AG04450 (cell line): Measurements from ENCODE around the gene STK32A. TPM values are rescaled to one million over a fixed set of nuclear protein-coding genes. Genes with fewer than 3 reads are reported as not detected.
A peak's percentile ranks its signal among the peaks of the same experiment; 100 is the strongest.

Experiments
- CTCF ChIA-PET: fragments of 300-600, 350-600 bp; formaldehyde crosslinking; extraction: SDS; loops from one replicate; lab custom pipeline; 2022; ENCODE audit warnings: antibody characterized with exemption, inconsistent platforms; lab: Charles Lee
- POLR2A ChIA-PET: fragments of 350-600 bp; formaldehyde crosslinking; extraction: SDS; loops from one replicate; lab custom pipeline; 2021; ENCODE audit warnings: antibody characterized with exemption, inconsistent platforms; lab: Yijun Ruan, JAX
- DNase-seq: peaks from one replicate; pipeline ENCODE4 v3.0.0-alpha.2; 2011; ENCODE audit warnings: low read depth, low spot score
- H3K27ac ChIP-seq: one replicate; pipeline ENCODE4 v1.5.1; 2012; ENCODE audit warnings: low read depth, low read length, control low read depth
- H3K27me3 ChIP-seq: one replicate; pipeline ENCODE4 v1.6.0; 2012; ENCODE audit warnings: low read length; ENCODE audit not compliant: control insufficient read depth, insufficient read depth
- H3K4me3 ChIP-seq: 2 replicates; pipeline ENCODE4 v1.5.1; 2011; ENCODE audit warnings: mild to moderate bottlenecking, low read depth, low read length, control low read depth
- H3K9me3 ChIP-seq: 2 replicates; pipeline ENCODE4 v1.5.1; 2012; ENCODE audit warnings: low read length; ENCODE audit not compliant: control insufficient read depth, insufficient read depth
- polyA plus RNA-seq: library from polyadenylated mRNA; depleted of rRNA; stranded (reverse); fragments of >200 nt; gene quantifications from 2 replicates; pipeline ENCODE4 v1.2.3, GENCODE V29; 2011
- TF ChIP-seq, protein P1 (sequence below): IDR thresholded peaks from 2 replicates; pipeline ENCODE4 v1.5.1; 2011; ENCODE audit warnings: low read depth, low read length, control low read depth, inconsistent platforms

STK32A gene
- polyA plus RNA-seq, 1 experiment: 0.20 TPM

DNA sequence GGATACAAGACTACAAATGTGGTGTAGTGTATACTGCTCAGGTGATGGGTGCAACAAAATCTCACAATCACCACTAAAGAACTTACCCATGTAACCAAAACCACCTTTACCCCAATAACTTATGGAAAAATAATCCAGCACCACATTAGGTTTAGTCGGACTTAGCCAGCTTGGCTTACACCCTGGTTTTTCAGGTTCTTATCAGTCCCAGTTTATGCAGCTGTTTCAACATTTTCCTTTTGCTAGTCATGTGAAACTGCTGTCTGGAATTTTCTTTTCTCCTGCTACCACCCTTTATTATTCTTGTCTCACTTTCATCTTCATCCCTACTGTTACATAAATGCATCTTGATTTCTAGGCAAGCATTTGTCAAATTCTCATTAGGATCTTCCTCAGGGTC lies 51.5 kb downstream of the STK32A start:
- ChIA-PET CTCF (no interaction called here), POLR2A (no interaction called here)
- DNase-seq: no peak
- TF ChIP-seq, protein P1, sequence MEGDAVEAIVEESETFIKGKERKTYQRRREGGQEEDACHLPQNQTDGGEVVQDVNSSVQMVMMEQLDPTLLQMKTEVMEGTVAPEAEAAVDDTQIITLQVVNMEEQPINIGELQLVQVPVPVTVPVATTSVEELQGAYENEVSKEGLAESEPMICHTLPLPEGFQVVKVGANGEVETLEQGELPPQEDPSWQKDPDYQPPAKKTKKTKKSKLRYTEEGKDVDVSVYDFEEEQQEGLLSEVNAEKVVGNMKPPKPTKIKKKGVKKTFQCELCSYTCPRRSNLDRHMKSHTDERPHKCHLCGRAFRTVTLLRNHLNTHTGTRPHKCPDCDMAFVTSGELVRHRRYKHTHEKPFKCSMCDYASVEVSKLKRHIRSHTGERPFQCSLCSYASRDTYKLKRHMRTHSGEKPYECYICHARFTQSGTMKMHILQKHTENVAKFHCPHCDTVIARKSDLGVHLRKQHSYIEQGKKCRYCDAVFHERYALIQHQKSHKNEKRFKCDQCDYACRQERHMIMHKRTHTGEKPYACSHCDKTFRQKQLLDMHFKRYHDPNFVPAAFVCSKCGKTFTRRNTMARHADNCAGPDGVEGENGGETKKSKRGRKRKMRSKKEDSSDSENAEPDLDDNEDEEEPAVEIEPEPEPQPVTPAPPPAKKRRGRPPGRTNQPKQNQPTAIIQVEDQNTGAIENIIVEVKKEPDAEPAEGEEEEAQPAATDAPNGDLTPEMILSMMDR: no peak
- Histone ChIP-seq H3K27ac (no peak overlapping the region), H3K27me3 (peaks cover 2% of the 10 kb centered on the region), H3K9me3 (no peaks in the 10 kb centered on the region), H3K4me3 (no peak overlapping the region)

DNA sequence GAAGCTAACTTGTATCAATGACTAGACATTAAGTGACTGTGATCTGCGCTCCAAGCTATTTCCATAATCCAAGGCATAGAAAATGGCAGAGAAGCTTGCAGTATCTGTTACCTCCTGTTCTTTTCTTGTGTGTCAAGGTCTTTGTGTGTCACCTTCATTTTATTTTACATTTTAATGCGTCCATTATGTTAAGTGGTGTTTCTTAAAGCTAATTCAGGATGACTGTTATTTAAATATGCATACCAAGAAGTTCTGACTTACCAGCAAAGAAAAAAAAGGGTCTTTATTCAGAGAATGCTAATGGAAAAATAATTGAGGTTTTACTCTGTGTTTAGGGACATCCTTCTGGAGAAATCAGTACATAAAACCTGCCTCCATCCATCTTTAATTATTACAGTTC lies 52.3 kb downstream of the STK32A start:
- Histone ChIP-seq H3K4me3 (no peak overlapping the region), H3K9me3 (no peaks in the 10 kb centered on the region), H3K27me3 (peaks cover 2% of the 10 kb centered on the region), H3K27ac (no peak overlapping the region)
- TF ChIP-seq, protein P1: no peak
- DNase-seq: no peak
- ChIA-PET CTCF (interaction anchor here (0.9 kb wide), 1 partner anchor 292 kb away, joined by 3 read pairs; no protein-coding TSS in a partner anchor), POLR2A (no interaction called here)

DNA sequence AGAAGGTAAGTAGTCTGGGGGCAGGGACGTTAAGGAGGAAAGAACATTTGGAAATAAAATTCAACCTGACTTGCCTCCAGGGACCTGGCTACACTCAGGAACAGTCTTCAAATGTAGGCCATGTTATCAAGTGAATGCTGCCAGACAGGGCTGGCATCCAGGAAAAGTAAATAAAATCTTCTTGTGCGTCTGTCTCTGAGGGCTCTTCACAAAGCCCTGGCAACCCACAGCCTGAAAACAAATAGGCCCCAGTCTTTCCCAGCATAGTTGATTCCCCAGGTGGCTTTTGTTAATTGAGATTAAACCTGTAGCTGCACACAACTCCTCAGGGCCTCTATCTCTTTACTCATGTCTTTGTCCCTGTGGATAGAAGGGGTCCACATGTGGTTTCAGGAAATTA lies 55.4 kb downstream of the STK32A start:
- ChIA-PET POLR2A (no interaction called here), CTCF (no interaction called here)

DNA sequence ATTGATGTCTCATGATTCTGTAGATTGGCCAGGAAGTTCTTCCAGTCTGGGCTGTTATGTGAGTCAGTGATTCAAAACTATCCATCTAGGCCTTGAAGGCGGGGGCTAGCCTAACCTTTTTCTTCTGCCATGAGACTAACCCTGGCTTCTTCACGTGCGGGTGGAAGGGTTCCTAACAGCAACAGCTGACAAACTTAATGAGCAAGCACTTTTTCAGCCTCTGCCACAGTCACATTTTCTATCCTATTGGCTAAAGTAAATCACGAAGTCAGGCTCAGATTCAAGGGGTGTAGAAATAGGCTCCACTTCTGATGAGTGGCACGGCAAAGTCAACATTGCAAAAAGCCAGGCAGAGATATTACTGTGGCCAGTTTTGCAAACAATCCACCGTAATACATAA lies 68.4 kb downstream of the STK32A start:
- H3K27ac ChIP-seq: no peak overlapping the region
- H3K27me3 ChIP-seq: no peaks in the 10 kb centered on the region
- CTCF ChIA-PET: interaction anchor here (0.6 kb wide), 1 partner anchor 203 kb away, joined by 3 read pairs; no protein-coding TSS in a partner anchor
- POLR2A ChIA-PET: no interaction called here
- TF ChIP-seq, protein P1: no peak
- H3K4me3 ChIP-seq: no peak overlapping the region
- no peaks in the 10 kb centered on the region for H3K9me3 ChIP-seq
- DNase-seq: no peak

More for the DNA sequence above, 55.4 kb downstream of the STK32A start:
- H3K27me3 ChIP-seq: peaks cover 2% of the 10 kb centered on the region
- no peak for DNase-seq
- H3K9me3 ChIP-seq: no peaks in the 10 kb centered on the region
- H3K27ac ChIP-seq: no peak overlapping the region
- H3K4me3 ChIP-seq: no peak overlapping the region
- TF ChIP-seq, protein P1: no peak

DNA sequence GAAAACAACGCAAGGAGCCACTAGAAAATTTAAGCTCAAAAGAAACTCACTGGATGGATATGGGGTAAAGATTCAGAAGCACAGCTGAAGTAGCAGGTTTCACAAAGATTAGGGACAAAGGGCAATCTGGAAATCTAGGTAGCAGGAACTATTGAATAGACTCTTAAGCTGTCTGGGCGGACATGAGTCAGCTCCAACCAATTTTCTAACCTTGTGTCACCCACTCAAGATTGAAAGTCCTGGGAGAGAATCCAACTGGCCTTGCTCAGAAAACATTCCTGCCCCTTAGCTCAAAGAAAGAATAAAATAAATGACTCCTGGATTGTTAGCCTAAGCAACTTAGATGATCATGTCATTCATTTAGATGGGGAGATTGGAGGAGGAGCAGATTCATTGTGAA lies 69.2 kb downstream of the STK32A start:
- no peak overlapping the region for H3K27ac ChIP-seq
- no peaks in the 10 kb centered on the region for H3K27me3 ChIP-seq
- ChIA-PET POLR2A (no interaction called here), CTCF (interaction anchor here (0.8 to 1.1 kb wide), 2 partner anchors 115 to 274 kb away, joined by 3 to 6 read pairs; no protein-coding TSS in a partner anchor)
- TF ChIP-seq, protein P1: no peak
- H3K4me3 ChIP-seq: no peak overlapping the region
- DNase-seq: peak; percentile 21
- no peaks in the 10 kb centered on the region for H3K9me3 ChIP-seq
